Prostate gland (tissue), 2 donors: Measurements from ENCODE around the gene TBATA. TPM values are rescaled to one million over a fixed set of nuclear protein-coding genes. Genes with fewer than 3 reads are reported as not detected.

ENCODE experiments used
- DNase-seq: peaks from one replicate; pipeline ENCODE4 v3.0.0-alpha.2; 2019; ENCODE audit warnings: low spot score
- H3K27ac ChIP-seq, 2 donors: fragments of 200-600 bp; sonication (generic); 2 replicates each; pipeline ENCODE4 v1.5.1; 2017 to 2019
- H3K27me3 ChIP-seq: fragments of 200-600 bp; sonication (generic); replicated peaks from 2 replicates; pipeline ENCODE4 v1.5.1; 2019; ENCODE audit not compliant: insufficient read depth
- H3K36me3 ChIP-seq, 2 donors: fragments of 200-600 bp; sonication (generic); 1 replicate in 1 of 2; 2 replicates in 1 of 2; pipeline versions ENCODE4 v1.5.1 to v1.8.1; 2017 to 2019
- H3K4me1 ChIP-seq: fragments of 200-600 bp; sonication (generic); replicated peaks from 2 replicates; pipeline ENCODE4 v1.5.1; 2019
- H3K4me3 ChIP-seq, 2 donors: fragments of 200-600 bp; sonication (generic); 2 replicates each; pipeline ENCODE4 v1.5.1; 2017 to 2019
- H3K9me3 ChIP-seq: fragments of 200-600 bp; sonication (generic); 2 replicates; pipeline ENCODE4 v1.5.1; 2017
- POLR2A ChIP-seq: fragments of 450-650 bp; IDR thresholded peaks from one replicate; pipeline ENCODE4 v1.6.1; 2016; ENCODE audit warnings: antibody characterized with exemption, mild to moderate bottlenecking
- POLR2AphosphoS5 ChIP-seq: sonication (generic); formaldehyde crosslinking; IDR thresholded peaks from one replicate; pipeline ENCODE4 v1.6.1; 2017; ENCODE audit warnings: antibody characterized with exemption
- WGBS: methylation state at CpG from one replicate; pipeline ENCODE4 v1.1.5; 2018; 5-methylcytosine and 5-hydroxymethylcytosine counted together
- intact Hi-C: fragments of 100-400 bp; cut with DNase I; formaldehyde crosslinking; loops from one replicate; pipeline ENCODE4 v1.14.2; 2022
- total RNA-seq, 2 donors: library from RNA; depleted of rRNA; stranded (reverse); fragments of >200 nt; gene quantifications; one replicate each; pipeline ENCODE4 v1.1.0, GENCODE V29; 2016
- TF ChIP-seq, protein P1 (sequence below), 4 experiments: fragments of 200-600 bp in 2 of 4; fragments of 450-650 bp in 2 of 4; sonication (generic) in 2 of 4; IDR thresholded peaks; 1 replicate in 3 of 4; 2 replicates in 1 of 4; pipeline ENCODE4 v1.5.1; 2016 to 2019; ENCODE audit warnings: antibody characterized with exemption in 4 of 4, mild to moderate bottlenecking in 2 of 4, moderate library complexity in 2 of 4

TBATA gene
- total RNA-seq, 2 donors from 2014 or later: 0.57 TPM; not detected in 1

GRCh38 chr10:70780370-70780760 is 4.8 kb downstream of the TBATA start:
- WGBS: 94% methylated on average over 9 of the region's 9 CpGs
- no peaks in the 10 kb centered on the region for H3K36me3 ChIP-seq
- TF ChIP-seq POLR2A: no peak
- TF ChIP-seq POLR2AphosphoS5: no peak
- TF ChIP-seq, protein P1, sequence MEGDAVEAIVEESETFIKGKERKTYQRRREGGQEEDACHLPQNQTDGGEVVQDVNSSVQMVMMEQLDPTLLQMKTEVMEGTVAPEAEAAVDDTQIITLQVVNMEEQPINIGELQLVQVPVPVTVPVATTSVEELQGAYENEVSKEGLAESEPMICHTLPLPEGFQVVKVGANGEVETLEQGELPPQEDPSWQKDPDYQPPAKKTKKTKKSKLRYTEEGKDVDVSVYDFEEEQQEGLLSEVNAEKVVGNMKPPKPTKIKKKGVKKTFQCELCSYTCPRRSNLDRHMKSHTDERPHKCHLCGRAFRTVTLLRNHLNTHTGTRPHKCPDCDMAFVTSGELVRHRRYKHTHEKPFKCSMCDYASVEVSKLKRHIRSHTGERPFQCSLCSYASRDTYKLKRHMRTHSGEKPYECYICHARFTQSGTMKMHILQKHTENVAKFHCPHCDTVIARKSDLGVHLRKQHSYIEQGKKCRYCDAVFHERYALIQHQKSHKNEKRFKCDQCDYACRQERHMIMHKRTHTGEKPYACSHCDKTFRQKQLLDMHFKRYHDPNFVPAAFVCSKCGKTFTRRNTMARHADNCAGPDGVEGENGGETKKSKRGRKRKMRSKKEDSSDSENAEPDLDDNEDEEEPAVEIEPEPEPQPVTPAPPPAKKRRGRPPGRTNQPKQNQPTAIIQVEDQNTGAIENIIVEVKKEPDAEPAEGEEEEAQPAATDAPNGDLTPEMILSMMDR (IDR thresholded peaks at IDR 0.05): no peak
- H3K4me3 ChIP-seq: no peak overlapping the region
- intact Hi-C loops: no loop called here
- H3K27ac ChIP-seq: no peak overlapping the region
- H3K27me3 ChIP-seq: no peaks in the 10 kb centered on the region
- no peak for DNase-seq
- H3K9me3 ChIP-seq: no peaks in the 10 kb centered on the region
- no peaks in the 10 kb centered on the region for H3K4me1 ChIP-seq

DNA sequence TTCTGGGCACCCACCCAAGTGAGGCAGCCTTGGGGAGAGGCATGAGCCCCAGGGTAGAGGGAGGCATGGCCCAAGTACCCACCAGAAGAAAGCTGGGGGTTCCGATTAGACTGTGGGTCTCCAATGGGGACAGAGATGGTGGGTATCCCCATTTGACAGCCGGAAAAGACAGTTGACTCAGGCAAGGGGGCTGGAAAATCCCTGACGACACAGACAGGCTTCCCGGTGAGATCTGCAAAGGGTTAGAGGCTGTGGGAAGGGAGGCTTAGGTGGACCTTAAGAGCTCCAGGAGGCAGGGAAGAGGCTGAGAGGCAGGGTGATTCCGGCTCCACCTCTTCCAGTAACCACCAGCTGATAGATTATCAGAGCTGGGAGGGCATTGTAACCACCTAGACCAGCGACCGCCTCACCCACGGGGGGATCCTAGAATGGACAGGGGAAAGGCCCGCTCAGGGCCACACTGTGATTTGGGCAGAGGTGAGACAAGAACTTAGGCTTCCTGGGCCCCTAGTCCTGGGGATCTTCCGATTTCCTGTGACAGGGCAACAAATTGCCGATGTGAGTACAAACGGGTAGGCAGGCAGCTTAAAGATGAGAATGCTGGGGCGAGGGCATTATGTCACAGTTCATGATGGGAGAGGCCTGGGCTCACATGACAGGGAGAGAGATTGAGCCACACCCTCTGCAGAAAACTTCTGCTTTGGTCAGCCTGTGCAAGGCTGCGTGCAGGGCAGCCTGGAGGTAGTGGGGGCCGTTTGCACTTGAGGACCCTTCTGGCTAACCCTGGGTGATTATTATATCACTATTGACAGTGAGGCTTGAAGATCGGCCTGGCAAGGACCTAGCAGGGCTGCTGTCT is 5.4 kb downstream of the TBATA start:
- no peaks in the 10 kb centered on the region for H3K27me3 ChIP-seq
- H3K9me3 ChIP-seq: no peaks in the 10 kb centered on the region
- no peak for DNase-seq
- intact Hi-C loops: no loop called here
- no peak overlapping the region for H3K27ac ChIP-seq
- no peaks in the 10 kb centered on the region for H3K4me1 ChIP-seq
- H3K4me3 ChIP-seq: no peak overlapping the region
- TF ChIP-seq POLR2AphosphoS5 (no peak), POLR2A (no peak)
- TF ChIP-seq, protein P1 (IDR thresholded peaks at IDR 0.05): no peak
- WGBS: 91% methylated on average over 16 of the region's 16 CpGs
- no peaks in the 10 kb centered on the region for H3K36me3 ChIP-seq

DNA sequence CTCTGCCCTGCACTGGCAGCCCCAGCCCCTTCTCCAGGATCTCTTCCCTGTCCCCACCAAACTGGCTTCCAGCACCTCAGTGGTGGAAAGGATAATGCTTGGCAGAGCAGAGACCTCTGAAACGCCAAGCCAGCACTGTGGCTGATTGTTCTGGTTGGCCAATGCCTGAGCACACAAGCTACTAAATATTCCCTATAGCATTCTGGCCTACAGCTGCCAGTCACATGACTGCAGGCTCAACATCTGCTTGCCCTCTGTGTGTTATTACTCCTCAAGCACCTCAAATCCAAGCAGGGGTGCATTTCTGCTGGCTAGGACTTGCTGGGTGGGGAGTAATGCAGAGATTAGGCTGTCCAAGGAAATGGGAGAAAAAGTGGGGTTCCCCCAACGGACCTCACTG is 6.1 kb downstream of the TBATA start:
- Histone ChIP-seq H3K9me3 (no peaks in the 10 kb centered on the region), H3K27ac (no peak overlapping the region), H3K36me3 (no peaks in the 10 kb centered on the region), H3K4me3 (no peak overlapping the region), H3K27me3 (no peaks in the 10 kb centered on the region), H3K4me1 (no peaks in the 10 kb centered on the region)
- TF ChIP-seq POLR2A (no peak), POLR2AphosphoS5 (no peak)
- TF ChIP-seq, protein P1 (IDR thresholded peaks at IDR 0.05): no peak
- no peak for DNase-seq
- intact Hi-C loops: no loop called here
- 54% methylated on average over 2 of the region's 2 CpGs for WGBS

DNA sequence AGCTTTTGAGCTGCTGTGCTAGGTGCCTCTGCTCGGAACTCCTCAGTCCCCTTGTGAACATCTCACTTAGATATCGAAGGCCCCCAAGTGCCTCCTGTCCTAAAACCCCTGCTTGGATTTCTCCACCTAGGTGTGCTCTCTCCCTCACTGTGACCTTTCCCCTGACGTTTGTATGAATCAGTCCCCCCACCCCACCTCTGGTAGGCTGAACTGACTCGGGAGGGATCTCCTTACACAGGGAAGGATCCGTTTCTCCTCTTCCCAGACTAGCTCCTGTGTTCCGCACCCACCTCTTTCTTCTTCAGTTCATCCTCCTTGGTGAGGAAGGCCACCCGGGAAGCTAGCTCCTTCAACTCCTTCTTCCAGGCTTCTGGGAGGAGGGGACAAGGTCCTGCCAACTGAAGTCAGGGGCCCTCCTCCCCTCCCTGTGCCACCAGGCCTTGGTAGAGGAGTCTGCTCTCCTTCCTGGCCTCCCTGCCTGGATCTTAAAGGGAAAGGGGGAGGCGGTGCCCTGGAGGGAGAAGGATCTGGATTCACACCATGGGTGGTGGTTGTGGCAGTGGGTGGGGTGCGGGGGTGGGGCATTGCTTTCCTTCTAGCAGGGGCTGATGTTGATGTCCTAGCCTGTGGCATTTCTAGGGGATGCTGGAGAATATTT is 6.8 kb downstream of the TBATA start:
- DNase-seq: no peak
- no peak overlapping the region for H3K4me3 ChIP-seq
- no peak for TF ChIP-seq POLR2A
- no peak for TF ChIP-seq POLR2AphosphoS5
- TF ChIP-seq, protein P1 (IDR thresholded peaks at IDR 0.05): no peak
- H3K27ac ChIP-seq: no peak overlapping the region
- H3K27me3 ChIP-seq: no peaks in the 10 kb centered on the region
- 80% methylated on average over 9 of the region's 9 CpGs for WGBS
- no peaks in the 10 kb centered on the region for H3K4me1 ChIP-seq
- intact Hi-C loops: no loop called here
- no peaks in the 10 kb centered on the region for H3K9me3 ChIP-seq
- H3K36me3 ChIP-seq: no peaks in the 10 kb centered on the region
